ENCODE measurements around the gene CRYL1. TPM values are rescaled to one million over a fixed set of nuclear protein-coding genes. Genes with fewer than 3 reads are reported as not detected.

Gene CRYL1
- total RNA-seq, 1 experiment from 2014 or later = 26.5 TPM

GRCh38 chr13:20411638-20412342, 113.9 kb downstream of the CRYL1 start:
- H3K36me3 ChIP-seq (ENCODE audit: control insufficient read depth in 1 of 2, insufficient read depth in 2 of 2, low read length in 2 of 2) = no peaks in the 10 kb centered on the region
- RAD21 ChIA-PET (ENCODE audit: low non-redundant PET in 1 of 2, low total read pairs in 2 of 2, uncharacterized antibody in 2 of 2, unreplicated experiment in 2 of 2) = no interaction called here
- BruUV-seq (replicated peaks) = no TSS peak
- ATAC-seq (no peak), DNase-seq (ENCODE audit: low read depth, low spot score) (no peak)
- no peaks in the 10 kb centered on the region for H3K79me2 ChIP-seq (ENCODE audit: insufficient read depth, low read length)
- H3K4me3 ChIP-seq (replicated peaks in 1 of 2; ENCODE audit: low read depth in 1 of 2, low read length in 2 of 2) = no peak overlapping the region
- H3K27ac ChIP-seq (ENCODE audit: low read depth, low read length) = no peak overlapping the region
- H2AFZ ChIP-seq (ENCODE audit: low read depth, low read length, poor library complexity, severe bottlenecking) = no peak overlapping the region
- CTCF ChIA-PET = interaction anchor here (0.8 kb wide), 1 partner anchor 215 kb away, joined by 3 read pairs; no protein-coding TSS in a partner anchor
- TF ChIP-seq JUND (IDR thresholded peaks at IDR 0.05) = no peak
- no peak for TF ChIP-seq MAX (IDR thresholded peaks at IDR 0.05)
- no peak for TF ChIP-seq EZH2phosphoT487 (IDR thresholded peaks at IDR 0.05; ENCODE audit: borderline replicate concordance)
- no peak for TF ChIP-seq SRF (IDR thresholded peaks at IDR 0.05; ENCODE audit: low read depth)
- peaks cover 2% of the 10 kb centered on the region; the same call in 1 of the 2 replicates for H3K27me3 ChIP-seq (ENCODE audit: insufficient read depth, low read length)
- intact Hi-C loops (cut with micrococcal nuclease) = no loop called here
- POLR2A ChIA-PET = interaction anchor here (1.4 kb wide), 1 partner anchor 8 kb away, joined by 5 read pairs; no protein-coding TSS in a partner anchor
- no peaks in the 10 kb centered on the region for H3K9me2 ChIP-seq (ENCODE audit: insufficient read depth)
- H3K9ac ChIP-seq (ENCODE audit: low read length) = no peak overlapping the region
- no peaks in the 10 kb centered on the region for H3K9me3 ChIP-seq (ENCODE audit: control insufficient read depth in 1 of 2, insufficient read depth in 1 of 2, low read depth in 1 of 2, low read length in 2 of 2)
- H3K4me2 ChIP-seq (ENCODE audit: low read length) = peak overlapping the region; percentile 11; the same call in 1 of the 2 replicates
- H4K20me1 ChIP-seq (ENCODE audit: insufficient read depth) = no peaks in the 10 kb centered on the region
- H3K4me1 ChIP-seq (ENCODE audit: control insufficient read depth in 1 of 2, insufficient read depth in 2 of 2, low read length in 2 of 2) = peaks cover 7 to 11% of the 10 kb centered on the region in 2 experiments

GRCh38 chr13:20410726-20411125, 114.9 kb downstream of the CRYL1 start:
- no peaks in the 10 kb centered on the region for H3K9me2 ChIP-seq (ENCODE audit: insufficient read depth)
- H3K4me3 ChIP-seq (replicated peaks in 1 of 2; ENCODE audit: low read depth in 1 of 2, low read length in 2 of 2) = no peak overlapping the region
- POLR2A ChIA-PET = interaction anchor here (1.4 kb wide), 1 partner anchor 9 kb away, joined by 5 read pairs; no protein-coding TSS in a partner anchor
- ATAC-seq (no peak), DNase-seq (ENCODE audit: low read depth, low spot score) (no peak)
- TF ChIP-seq SRF (IDR thresholded peaks at IDR 0.05; ENCODE audit: low read depth) (no peak), FOSL1 (IDR thresholded peaks at IDR 0.05; ENCODE audit: low read depth) (no peak), EGR1 (IDR thresholded peaks at IDR 0.05; ENCODE audit: low read depth) (no peak), POLR2AphosphoS5 (IDR thresholded peaks at IDR 0.05; ENCODE audit: low read depth, low read length) (no peak), TCF7L2 (IDR thresholded peaks at IDR 0.05; ENCODE audit: borderline replicate concordance, extremely low read depth, insufficient read depth, insufficient read length) (no peak), YY1 (IDR thresholded peaks at IDR 0.05; ENCODE audit: extremely low read depth, insufficient replicate concordance, low read depth, low read length) (no peak), EZH2phosphoT487 (IDR thresholded peaks at IDR 0.05; ENCODE audit: borderline replicate concordance) (no peak), ZBTB33 (IDR thresholded peaks at IDR 0.05; ENCODE audit: extremely low read depth, insufficient replicate concordance, low read length) (no peak), CBX3 (IDR thresholded peaks at IDR 0.05; ENCODE audit: low read depth) (no peak), EZH2 (IDR thresholded peaks at IDR 0.05) (no peak), ZFX (IDR thresholded peaks at IDR 0.05) (no peak), ZNF274 (IDR thresholded peaks at IDR 0.05; ENCODE audit: low read depth, low read length) (no peak), POLR2A (IDR thresholded peaks at IDR 0.05; ENCODE audit: borderline replicate concordance, extremely low read depth, insufficient read depth, insufficient read length) (no peak), ATF3 (IDR thresholded peaks at IDR 0.05) (no peak)
- H3K79me2 ChIP-seq (ENCODE audit: insufficient read depth, low read length) = no peaks in the 10 kb centered on the region
- H3K36me3 ChIP-seq (ENCODE audit: control insufficient read depth in 1 of 2, insufficient read depth in 2 of 2, low read length in 2 of 2) = no peaks in the 10 kb centered on the region
- no TSS peak for BruUV-seq (replicated peaks)
- H3K9me3 ChIP-seq (ENCODE audit: control insufficient read depth in 1 of 2, insufficient read depth in 1 of 2, low read depth in 1 of 2, low read length in 2 of 2) = no peaks in the 10 kb centered on the region
- H3K27ac ChIP-seq (ENCODE audit: low read depth, low read length) = no peak overlapping the region
- no peak overlapping the region for H3K4me2 ChIP-seq (ENCODE audit: low read length)
- no peak overlapping the region for H3K9ac ChIP-seq (ENCODE audit: low read length)
- intact Hi-C loops (cut with micrococcal nuclease) = no loop called here
- H2AFZ ChIP-seq (ENCODE audit: low read depth, low read length, poor library complexity, severe bottlenecking) = no peak overlapping the region
- RAD21 ChIA-PET (ENCODE audit: low non-redundant PET in 1 of 2, low total read pairs in 2 of 2, uncharacterized antibody in 2 of 2, unreplicated experiment in 2 of 2) = no interaction called here
- H4K20me1 ChIP-seq (ENCODE audit: insufficient read depth) = no peaks in the 10 kb centered on the region
- H3K27me3 ChIP-seq (ENCODE audit: insufficient read depth, low read length) = no peaks in the 10 kb centered on the region
- H3K4me1 ChIP-seq (ENCODE audit: control insufficient read depth in 1 of 2, insufficient read depth in 2 of 2, low read length in 2 of 2) = peaks cover 7 to 11% of the 10 kb centered on the region in 2 experiments
- CTCF ChIA-PET = no interaction called here

All from HCT116 (cell line).